ENCODE data around the gene BPI. TPM values are rescaled to one million over a fixed set of nuclear protein-coding genes. Genes with fewer than 3 reads are reported as not detected.

The BPI gene
- total and polyA plus RNA-seq, 4 donors = 0.31 to 5.6 (median 1.1) TPM

DNA sequence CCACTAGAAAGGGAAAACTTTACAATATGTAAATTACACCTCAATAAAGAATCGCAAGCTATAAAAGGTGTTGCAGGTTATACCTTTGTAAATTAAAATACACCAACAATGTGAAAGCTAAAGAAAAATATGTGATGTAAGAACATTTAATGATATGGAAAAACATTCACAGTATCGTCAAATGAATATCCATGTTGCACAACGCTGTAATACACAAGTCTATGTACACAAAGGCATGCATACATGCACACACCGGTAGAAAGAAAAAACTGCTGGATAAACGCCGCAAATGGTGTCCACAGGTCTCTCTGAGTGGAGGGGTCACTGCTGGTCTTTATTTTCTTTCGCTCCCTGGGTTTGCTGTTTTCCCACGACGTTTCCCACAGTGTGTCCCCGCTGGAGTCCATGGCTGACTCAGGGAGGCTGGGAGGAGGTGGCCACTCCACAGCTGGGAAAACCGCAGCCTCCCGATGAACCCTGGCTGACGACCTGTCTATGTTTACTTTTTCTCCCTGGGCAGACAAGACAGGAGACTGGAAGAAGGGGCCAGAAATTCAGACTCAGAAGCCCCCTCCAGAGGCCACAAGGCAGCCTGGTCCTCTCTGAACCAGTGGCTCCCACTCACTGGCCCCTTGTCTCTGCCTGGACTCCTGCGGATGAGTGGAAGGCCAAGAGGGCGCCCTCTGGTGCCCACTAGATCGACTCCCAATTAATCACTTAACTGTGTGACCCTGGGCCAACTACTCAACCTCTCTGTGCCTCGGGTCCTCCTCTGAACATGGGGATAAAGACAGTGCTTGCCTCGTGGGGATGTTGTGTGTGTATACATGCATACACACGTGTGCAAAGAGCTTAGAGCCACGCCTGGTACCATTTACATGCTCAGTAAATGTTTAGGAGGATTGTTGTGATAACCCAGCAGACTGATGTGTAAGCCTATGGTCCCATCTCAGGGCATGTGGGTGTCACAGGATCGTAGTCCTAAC is 12.8 kb upstream of the BPI start:
- H3K4me3 ChIP-seq = no peak overlapping the region
- peaks cover 0 to 23% (median 0%) of the 10 kb centered on the region in 5 donors for H3K4me1 ChIP-seq (ENCODE audit: control insufficient read depth in 5 of 5, insufficient read depth in 5 of 5, low read length in 5 of 5)
- DNase-seq = peak; percentile 53 to 65 (median 58)
- no peak for ATAC-seq (ENCODE audit: insufficient read depth, low FRiP score)
- no peak overlapping the region for H3K9ac ChIP-seq (ENCODE audit: insufficient read depth in 1 of 2, low read length in 2 of 2)
- H3K36me3 ChIP-seq (ENCODE audit: control insufficient read depth in 4 of 4, insufficient read depth in 4 of 4, low read length in 4 of 4) = no peaks in the 10 kb centered on the region
- H3K27me3 ChIP-seq (ENCODE audit: control insufficient read depth in 3 of 3, insufficient read depth in 3 of 3, low read length in 2 of 3) = no peaks in the 10 kb centered on the region
- TF ChIP-seq, protein P1, sequence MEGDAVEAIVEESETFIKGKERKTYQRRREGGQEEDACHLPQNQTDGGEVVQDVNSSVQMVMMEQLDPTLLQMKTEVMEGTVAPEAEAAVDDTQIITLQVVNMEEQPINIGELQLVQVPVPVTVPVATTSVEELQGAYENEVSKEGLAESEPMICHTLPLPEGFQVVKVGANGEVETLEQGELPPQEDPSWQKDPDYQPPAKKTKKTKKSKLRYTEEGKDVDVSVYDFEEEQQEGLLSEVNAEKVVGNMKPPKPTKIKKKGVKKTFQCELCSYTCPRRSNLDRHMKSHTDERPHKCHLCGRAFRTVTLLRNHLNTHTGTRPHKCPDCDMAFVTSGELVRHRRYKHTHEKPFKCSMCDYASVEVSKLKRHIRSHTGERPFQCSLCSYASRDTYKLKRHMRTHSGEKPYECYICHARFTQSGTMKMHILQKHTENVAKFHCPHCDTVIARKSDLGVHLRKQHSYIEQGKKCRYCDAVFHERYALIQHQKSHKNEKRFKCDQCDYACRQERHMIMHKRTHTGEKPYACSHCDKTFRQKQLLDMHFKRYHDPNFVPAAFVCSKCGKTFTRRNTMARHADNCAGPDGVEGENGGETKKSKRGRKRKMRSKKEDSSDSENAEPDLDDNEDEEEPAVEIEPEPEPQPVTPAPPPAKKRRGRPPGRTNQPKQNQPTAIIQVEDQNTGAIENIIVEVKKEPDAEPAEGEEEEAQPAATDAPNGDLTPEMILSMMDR (IDR thresholded peaks at IDR 0.05; ENCODE audit: control extremely low read depth, extremely low read depth) = no peak
- no peak overlapping the region for H3K27ac ChIP-seq (ENCODE audit: low read depth in 1 of 2, low read length in 1 of 2)
- H3K9me3 ChIP-seq (ENCODE audit: control insufficient read depth in 4 of 4, insufficient read depth in 3 of 4, low read length in 3 of 4) = no peaks in the 10 kb centered on the region
- 44 to 47% methylated on average over 21 of the region's 21 CpGs for WGBS, 2 donors

DNA sequence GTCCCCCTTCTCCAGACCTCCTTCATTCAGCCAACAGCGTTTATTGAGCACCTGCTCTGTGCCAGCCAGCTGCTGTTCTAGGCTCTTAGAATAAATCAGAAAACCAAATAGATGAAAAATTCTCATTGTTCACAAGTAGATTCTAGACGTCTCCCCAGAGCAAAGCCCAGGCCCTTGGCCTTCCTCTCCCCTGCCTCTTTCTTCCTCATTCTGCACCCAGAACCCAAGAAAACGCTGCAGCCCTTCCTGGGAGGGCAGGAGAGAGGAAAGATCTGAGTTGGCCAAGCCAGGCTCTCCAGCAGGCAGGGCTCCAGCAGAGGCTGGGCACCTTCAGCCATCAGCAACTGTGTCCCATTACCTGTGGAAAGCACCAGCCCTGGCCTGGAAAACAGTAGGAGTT is 12.0 kb upstream of the BPI start:
- 50 to 52% methylated on average over 3 of the region's 3 CpGs for WGBS, 2 donors
- H3K27ac ChIP-seq (ENCODE audit: low read depth in 1 of 2, low read length in 1 of 2) = no peak overlapping the region
- H3K4me1 ChIP-seq (ENCODE audit: control insufficient read depth in 5 of 5, insufficient read depth in 5 of 5, low read length in 5 of 5) = peaks cover 0 to 17% (median 0%) of the 10 kb centered on the region in 5 donors
- no peaks in the 10 kb centered on the region for H3K36me3 ChIP-seq (ENCODE audit: control insufficient read depth in 4 of 4, insufficient read depth in 4 of 4, low read length in 4 of 4)
- H3K27me3 ChIP-seq (ENCODE audit: control insufficient read depth in 3 of 3, insufficient read depth in 3 of 3, low read length in 2 of 3) = no peaks in the 10 kb centered on the region
- TF ChIP-seq, protein P1 (IDR thresholded peaks at IDR 0.05; ENCODE audit: control extremely low read depth, extremely low read depth) = no peak
- H3K4me3 ChIP-seq = no peak overlapping the region
- H3K9me3 ChIP-seq (ENCODE audit: control insufficient read depth in 4 of 4, insufficient read depth in 3 of 4, low read length in 3 of 4) = no peaks in the 10 kb centered on the region
- no peak overlapping the region for H3K9ac ChIP-seq (ENCODE audit: insufficient read depth in 1 of 2, low read length in 2 of 2)
- ATAC-seq (ENCODE audit: insufficient read depth, low FRiP score) = no peak
- DNase-seq = no peak

DNA sequence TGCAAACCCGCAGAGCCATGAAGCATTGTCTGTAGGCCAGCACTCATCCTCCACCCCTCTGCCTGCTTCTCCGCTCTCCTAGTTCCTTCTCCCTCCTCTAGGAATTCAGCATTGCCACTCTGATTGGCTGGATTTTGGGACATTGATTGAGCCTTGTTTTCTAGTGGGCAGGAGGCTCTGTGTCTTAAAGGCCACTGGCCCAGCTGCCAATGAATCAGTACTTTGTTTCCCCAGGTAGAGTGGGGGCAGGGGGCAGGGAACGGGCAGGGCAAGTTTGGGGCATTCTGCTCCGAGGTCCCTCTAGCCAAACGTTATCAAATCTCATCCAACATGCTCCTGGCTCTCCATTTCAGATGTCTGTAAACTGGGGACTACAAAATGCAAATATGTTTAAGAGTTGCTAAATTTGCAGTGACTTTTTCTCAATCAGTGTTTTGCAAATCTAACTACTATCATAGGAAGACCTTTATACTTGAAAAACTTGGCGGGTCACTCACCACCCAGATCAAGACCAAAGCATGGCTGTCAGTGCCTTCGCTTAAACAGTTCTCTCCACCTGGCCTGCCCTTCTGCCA is 10.4 kb upstream of the BPI start:
- DNase-seq (peak in 1 of 3 donors; percentile 25), ATAC-seq (ENCODE audit: insufficient read depth, low FRiP score) (no peak)
- H3K27ac ChIP-seq (ENCODE audit: low read depth in 1 of 2, low read length in 1 of 2) = no peak overlapping the region
- H3K27me3 ChIP-seq (ENCODE audit: control insufficient read depth in 3 of 3, insufficient read depth in 3 of 3, low read length in 2 of 3) = no peaks in the 10 kb centered on the region
- 49 to 54% methylated on average over 7 of the region's 7 CpGs for WGBS, 2 donors
- no peak overlapping the region for H3K9ac ChIP-seq (ENCODE audit: insufficient read depth in 1 of 2, low read length in 2 of 2)
- TF ChIP-seq, protein P1 (IDR thresholded peaks at IDR 0.05; ENCODE audit: control extremely low read depth, extremely low read depth) = no peak
- H3K9me3 ChIP-seq (ENCODE audit: control insufficient read depth in 4 of 4, insufficient read depth in 3 of 4, low read length in 3 of 4) = no peaks in the 10 kb centered on the region
- H3K4me1 ChIP-seq (ENCODE audit: control insufficient read depth in 5 of 5, insufficient read depth in 5 of 5, low read length in 5 of 5) = peaks cover 0 to 9% (median 2%) of the 10 kb centered on the region in 5 donors
- no peak overlapping the region for H3K4me3 ChIP-seq
- no peaks in the 10 kb centered on the region for H3K36me3 ChIP-seq (ENCODE audit: control insufficient read depth in 4 of 4, insufficient read depth in 4 of 4, low read length in 4 of 4)

Data from lung (tissue), 12 donors.